Heart right ventricle (tissue), 16 donors: Measurements from ENCODE around the gene CES2. TPM values are rescaled to one million over a fixed set of nuclear protein-coding genes. Genes with fewer than 3 reads are reported as not detected.
A peak's percentile ranks its signal among the peaks of the same experiment; 100 is the strongest.

Experiments
- ATAC-seq, 8 donors: fragments of 200-7000 bp; cut with Tn5 transposase; one replicate each; pipeline ENCODE4 v1.9.1; 2020; ENCODE audit warnings: mild to moderate bottlenecking in 8 of 8, moderate library complexity in 8 of 8, moderate number of reproducible peaks in 1 of 8
- DNase-seq, 2 donors: peaks; one replicate each; pipeline ENCODE4 v3.0.0-alpha.2; 2020
- H3K27ac ChIP-seq, 10 donors: fragments of 200-600 bp; sonication (generic) in 2 of 10; one replicate each; pipeline versions ENCODE4 v1.5.0 to v1.8.0; 2020 to 2022; ENCODE audit warnings: mild to moderate bottlenecking in 3 of 10
- H3K27me3 ChIP-seq, 7 donors: fragments of 200-600 bp; one replicate each; pipeline ENCODE4 v1.8.0; 2021 to 2022; ENCODE audit warnings: mild to moderate bottlenecking in 2 of 7
- H3K36me3 ChIP-seq, 9 donors: fragments of 200-600 bp; sonication (generic) in 1 of 9; one replicate each; pipeline versions ENCODE4 v1.5.0 to v1.8.0; 2020 to 2022; ENCODE audit warnings: mild to moderate bottlenecking in 2 of 9
- H3K4me1 ChIP-seq, 9 donors: fragments of 200-600 bp; sonication (generic) in 1 of 9; one replicate each; pipeline versions ENCODE4 v1.5.0 to v1.8.0; 2020 to 2022; ENCODE audit warnings: mild to moderate bottlenecking in 4 of 9
- H3K4me3 ChIP-seq, 10 donors: fragments of 200-600 bp; sonication (generic) in 2 of 10; one replicate each; pipeline versions ENCODE4 v1.5.0 to v1.8.0; 2020 to 2022; ENCODE audit warnings: mild to moderate bottlenecking in 7 of 10, moderate library complexity in 2 of 10
- H3K9me3 ChIP-seq, 11 donors: fragments of 200-600 bp in 10 of 11; sonication (generic) in 2 of 11; one replicate each; pipeline versions ENCODE4 v1.5.0 to v1.8.0; 2013 to 2022; ENCODE audit warnings: mild to moderate bottlenecking in 2 of 11, control low read depth in 1 of 11, moderate library complexity in 1 of 11
- CTCF ChIP-seq, 9 donors: fragments of 200-600 bp; sonication (generic) in 2 of 9; IDR thresholded peaks; one replicate each; pipeline versions ENCODE4 v1.5.0 to v1.8.0; 2021 to 2022; ENCODE audit warnings: antibody characterized with exemption in 9 of 9, mild to moderate bottlenecking in 5 of 9, moderate library complexity in 1 of 9
- WGBS, 2 donors: extraction: QIAGEN DNeasy Blood & Tissue Kit; methylation state at CpG; one replicate each; pipeline ENCODE4 v1.1.7; 2013; ENCODE audit warnings: inconsistent platforms in 1 of 2; 5-methylcytosine and 5-hydroxymethylcytosine counted together
- intact Hi-C, 10 donors: fragments of 100-400 bp; cut with DNase I; formaldehyde crosslinking; loops; one replicate each; pipeline versions ENCODE4 v1.11.1 to v1.14.2; 2022
- polyA plus RNA-seq, 2 donors: library from polyadenylated mRNA; stranded (reverse); fragments of 200-250 nt; gene quantifications; one replicate each; pipeline ENCODE4 v1.2.3, GENCODE V29; 2013
- total RNA-seq, 10 donors: library from RNA; stranded (reverse); fragmentation: NEBNext Ultra II Directional in 3 of 10; extraction: Animal tissue kit (Norgen Biotek cat#: 25700) in 3 of 10; gene quantifications; one replicate each; pipeline versions ENCODE4 v1.2.1 to v1.2.4, GENCODE V29; 2021 to 2023
- donor health status: Arrhythmogenic right ventricular cardiomyopathy.
- donor health status: ischemic (EF 13 %, LVEDD 7.1; RV severe dilation, severe dysfunction).
- donor health status: healthy with polysubstance abuse.
- donor health status: DM: no; HTN: yes; CAD: no.
- donor health status: DM: no; HTN: no; CAD: no.
- donor health status: ischemic (EF 25% LVEDD 6.9; RV normal size, moderate dysfunction).
- donor health status: ischemic (EF 25% LVEDD 5.7; RV mildly dilated, moderate dysfunction).
- donor health status: healthy.
- donor health status: DM: yes; HTN: yes; CAD: no.
- donor health status: Ischemic cardiomyopathy.
- donor health status: ischemic (EF 35%, LVEDD 5.7; RV mildly dilated, moderate dysfunction).
- donor health status: nonischemic (EF 11% LVEDD 7.7; RV severe dilation, severe dysfunction).
- donor health status: DM: yes; HTN: yes; CAD: no.
- donor health status: PGD.
- donor health status: ischemic (EF 29% LVEDD 5.4; RV normal size, mild dysfunction).
- donor health status: nonischemic (EF 23%, LVEDD 6.1; RV moderate dilation, normal function).

CES2 gene
- total and polyA plus RNA-seq, 12 donors: 25.1 to 194 (median 81.5) TPM

GRCh38 chr16:66945939-66946338 lies 10.6 kb downstream of the CES2 start:
- TF ChIP-seq CTCF (IDR thresholded peaks at IDR 0.05): no peak
- H3K4me1 ChIP-seq: peaks cover 0 to 26% (median 19%) of the 10 kb centered on the region in 9 donors
- H3K27me3 ChIP-seq: peaks cover 0 to 28% (median 6%) of the 10 kb centered on the region in 7 donors
- 81 to 95% methylated on average over 4 of the region's 4 CpGs for WGBS, 2 donors
- DNase-seq: no peak
- H3K27ac ChIP-seq: peak overlapping the region in 1 of 10 donors; percentile 36
- peaks cover 0 to 34% (median 21%) of the 10 kb centered on the region in 9 donors for H3K36me3 ChIP-seq
- ATAC-seq: no peak
- intact Hi-C loops: loop anchor here in 2 of 10 donors (5.0 kb wide), 1 partner anchor 49 kb away; no protein-coding TSS in a partner anchor
- no peak overlapping the region for H3K4me3 ChIP-seq
- no peaks in the 10 kb centered on the region for H3K9me3 ChIP-seq

DNA sequence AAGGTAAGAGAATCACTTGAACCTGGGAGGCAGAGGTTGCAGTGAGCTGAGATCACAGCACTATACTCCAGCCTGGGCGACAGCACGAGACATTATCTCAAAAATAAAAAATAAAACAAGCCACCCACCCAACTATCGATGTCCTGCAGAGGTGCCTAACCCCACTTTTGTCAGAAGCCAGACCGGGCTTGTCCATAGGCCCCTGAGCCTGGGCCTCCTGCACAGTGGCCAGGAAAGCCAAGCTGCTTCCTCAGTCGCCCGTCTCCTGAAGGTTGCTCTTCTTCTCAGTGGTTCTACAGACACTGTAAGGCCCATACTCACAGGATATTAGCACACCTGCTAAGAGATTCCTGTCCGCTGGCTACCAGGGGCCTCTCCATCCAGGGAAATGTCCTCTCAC lies 11.2 kb downstream of the CES2 start:
- no peak for TF ChIP-seq CTCF (IDR thresholded peaks at IDR 0.05)
- DNase-seq (no peak), ATAC-seq (peak in 1 of 8 donors; percentile 14)
- Histone ChIP-seq H3K36me3 (peaks cover 0 to 27% (median 15%) of the 10 kb centered on the region in 9 donors), H3K27ac (no peak overlapping the region), H3K27me3 (peaks cover 0 to 34% (median 11%) of the 10 kb centered on the region in 7 donors), H3K4me1 (peaks cover 0 to 26% (median 16%) of the 10 kb centered on the region in 9 donors), H3K9me3 (peaks cover 0 to 5% (median 0%) of the 10 kb centered on the region in 11 donors), H3K4me3 (no peak overlapping the region)
- intact Hi-C loops: loop anchor here in 2 of 10 donors (5.0 kb wide), 1 partner anchor 49 kb away; no protein-coding TSS in a partner anchor
- 73 to 78% methylated on average over 7 of the region's 7 CpGs for WGBS, 2 donors

DNA sequence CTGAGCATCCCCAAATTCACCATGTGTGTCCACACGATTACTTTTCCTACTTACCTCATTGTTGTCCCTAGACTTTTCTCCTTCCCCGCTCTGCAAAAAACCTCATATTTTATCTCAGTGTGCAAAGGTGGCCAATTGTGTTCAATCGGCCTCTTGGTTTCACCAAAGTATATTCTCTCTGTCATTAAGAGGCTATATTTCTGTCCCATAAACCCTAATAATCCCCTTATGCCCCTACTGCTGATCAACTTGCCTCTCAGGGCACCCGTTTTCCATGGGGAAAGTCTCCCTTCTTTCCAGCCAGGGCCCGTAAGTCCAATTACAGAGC lies 11.6 kb downstream of the CES2 start:
- no peak for TF ChIP-seq CTCF (IDR thresholded peaks at IDR 0.05)
- no peak overlapping the region for H3K27ac ChIP-seq
- DNase-seq (no peak), ATAC-seq (no peak)
- H3K4me1 ChIP-seq: peaks cover 0 to 26% (median 16%) of the 10 kb centered on the region in 9 donors
- intact Hi-C loops: loop anchor here in 2 of 10 donors (5.0 kb wide), 1 partner anchor 50 kb away; no protein-coding TSS in a partner anchor
- peak overlapping the region in 2 of 10 donors; percentile 59 to 74 for H3K4me3 ChIP-seq
- peaks cover 0 to 6% (median 0%) of the 10 kb centered on the region in 11 donors for H3K9me3 ChIP-seq
- peaks cover 0 to 38% (median 12%) of the 10 kb centered on the region in 7 donors for H3K27me3 ChIP-seq
- peaks cover 0 to 24% (median 11%) of the 10 kb centered on the region in 9 donors for H3K36me3 ChIP-seq
- 37 to 47% methylated on average over 5 of the region's 5 CpGs for WGBS, 2 donors

DNA sequence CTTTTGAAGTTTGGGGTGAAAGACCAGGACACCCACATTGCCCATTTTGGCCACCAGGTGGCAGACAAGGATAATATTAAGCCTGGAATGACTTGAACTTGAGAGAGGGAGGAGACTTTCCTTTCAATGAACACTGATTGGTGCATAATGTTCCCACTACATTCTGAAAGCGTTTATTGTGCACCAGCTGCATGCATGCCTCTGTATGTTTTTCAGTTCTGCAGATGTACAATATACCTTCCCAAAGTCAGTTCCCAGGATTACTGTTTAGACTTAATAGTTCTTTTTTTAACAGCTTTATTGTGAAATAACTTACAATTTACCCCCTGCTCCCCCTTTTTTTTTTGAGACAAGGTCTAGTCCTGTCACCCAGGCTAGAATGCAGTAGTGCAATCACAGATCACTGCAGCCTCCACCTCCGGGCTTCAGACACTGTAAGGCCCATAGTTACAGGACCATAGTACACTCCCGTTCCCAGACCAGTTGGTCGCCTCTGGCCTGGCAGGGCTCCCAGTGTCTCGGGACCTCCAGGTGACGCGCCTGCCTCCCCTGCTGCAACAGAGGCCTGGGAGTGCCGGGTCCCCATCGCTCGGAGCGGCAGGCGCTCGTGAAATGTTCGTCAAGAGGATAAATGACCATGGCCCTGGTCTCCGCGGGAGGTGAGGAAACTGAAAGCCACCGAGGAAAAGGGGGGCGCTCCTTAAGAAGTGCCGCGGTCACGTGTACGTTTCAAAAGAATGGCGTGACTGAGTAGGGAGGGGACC lies 12.2 kb downstream of the CES2 start:
- H3K4me3 ChIP-seq: peak overlapping the region; percentile 16 to 74 (median 56)
- peak; percentile 37 to 81 (median 76) for ATAC-seq
- H3K4me1 ChIP-seq: peaks cover 0 to 26% (median 16%) of the 10 kb centered on the region in 9 donors
- 0% methylated on average over 21 to 22 of the region's 23 CpGs for WGBS, 2 donors
- peak overlapping the region in 1 of 10 donors; percentile 20 for H3K27ac ChIP-seq
- peaks cover 0 to 18% (median 6%) of the 10 kb centered on the region in 9 donors for H3K36me3 ChIP-seq
- DNase-seq: peak; percentile 74 to 80
- H3K27me3 ChIP-seq: peaks cover 0 to 43% (median 12%) of the 10 kb centered on the region in 7 donors
- TF ChIP-seq CTCF (IDR thresholded peaks at IDR 0.05): peak; percentile 65 to 91 (median 90)
- peaks cover 0 to 6% (median 0%) of the 10 kb centered on the region in 11 donors for H3K9me3 ChIP-seq
- intact Hi-C loops: loop anchor here in 2 of 10 donors (5.0 kb wide), 1 partner anchor 50 kb away; no protein-coding TSS in a partner anchor
